SH-SY5Y (cell line): Measurements from ENCODE around the gene CDC42EP4.

Source experiments
- GATA2 ChIP-seq: IDR thresholded peaks from 2 replicates; pipeline ENCODE4 v1.6.1; 2011; ENCODE audit warnings: mild to moderate bottlenecking, low read depth, low read length
- GATA3 ChIP-seq: IDR thresholded peaks from 2 replicates; pipeline ENCODE4 v1.6.1; 2011; ENCODE audit warnings: low read depth, mild to moderate bottlenecking, low read length, moderate library complexity

Gene CDC42EP4

GRCh38 chr17:73304438-73304837 lies 7.4 kb downstream of the CDC42EP4 start:
- TF ChIP-seq GATA3 = no peak
- no peak for TF ChIP-seq GATA2

GRCh38 chr17:73302189-73302588 lies 9.6 kb downstream of the CDC42EP4 start:
- no peak for TF ChIP-seq GATA2
- TF ChIP-seq GATA3 = no peak

DNA sequence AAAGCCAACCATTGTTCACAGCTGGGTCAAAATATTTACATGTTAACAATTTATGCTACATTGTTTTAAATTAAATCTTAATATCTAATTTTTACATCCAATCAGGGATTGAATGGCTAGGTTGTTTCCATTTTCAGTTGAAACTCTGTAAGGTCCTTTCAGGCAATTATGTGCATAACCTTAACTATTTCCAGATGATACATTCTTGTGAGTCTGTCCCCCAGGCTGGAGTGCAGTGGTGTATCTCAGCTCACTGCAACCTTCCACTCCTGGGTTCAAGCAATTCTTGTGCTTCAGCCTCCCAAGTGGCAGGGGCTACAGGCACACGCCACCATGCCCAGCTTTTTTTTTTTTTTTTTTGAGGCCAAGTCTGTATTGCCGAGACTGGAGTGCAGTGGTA lies 10.4 kb downstream of the CDC42EP4 start:
- TF ChIP-seq GATA3 = no peak
- no peak for TF ChIP-seq GATA2

- no peak for TF ChIP-seq GATA3
- TF ChIP-seq GATA2 = no peak
Measured at GRCh38 chr17:73300392-73300791, 11.4 kb downstream of the CDC42EP4 start.

GRCh38 chr17:73297934-73298861 lies 13.6 kb downstream of the CDC42EP4 start:
- TF ChIP-seq GATA3 (peak; percentile 94), GATA2 (peak; percentile 99)

DNA sequence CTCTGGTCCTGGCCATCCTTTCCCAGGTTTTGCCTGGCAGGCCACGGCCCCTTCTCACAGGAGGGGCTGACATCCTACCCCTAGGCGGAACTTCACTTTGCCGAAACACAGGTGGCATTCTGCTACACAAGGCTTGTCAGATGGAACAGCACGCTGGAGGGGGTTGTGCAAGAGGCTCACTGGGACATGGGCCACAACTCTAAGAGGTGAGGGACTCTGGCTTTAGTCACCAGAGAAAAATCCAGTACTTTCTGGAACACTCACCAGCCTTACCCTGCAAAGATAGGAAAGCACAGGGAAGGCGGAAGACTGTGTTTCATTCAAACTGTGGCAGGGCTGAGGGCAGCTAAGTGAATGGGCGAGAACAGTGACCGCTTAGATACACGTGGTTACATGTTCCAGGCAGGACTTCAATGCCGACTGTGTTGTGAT lies 18.3 kb downstream of the CDC42EP4 start:
- TF ChIP-seq GATA2 = no peak

- TF ChIP-seq GATA2 (no peak), GATA3 (no peak)
Measured at GRCh38 chr17:73293031-73293430, 18.8 kb downstream of the CDC42EP4 start.

DNA sequence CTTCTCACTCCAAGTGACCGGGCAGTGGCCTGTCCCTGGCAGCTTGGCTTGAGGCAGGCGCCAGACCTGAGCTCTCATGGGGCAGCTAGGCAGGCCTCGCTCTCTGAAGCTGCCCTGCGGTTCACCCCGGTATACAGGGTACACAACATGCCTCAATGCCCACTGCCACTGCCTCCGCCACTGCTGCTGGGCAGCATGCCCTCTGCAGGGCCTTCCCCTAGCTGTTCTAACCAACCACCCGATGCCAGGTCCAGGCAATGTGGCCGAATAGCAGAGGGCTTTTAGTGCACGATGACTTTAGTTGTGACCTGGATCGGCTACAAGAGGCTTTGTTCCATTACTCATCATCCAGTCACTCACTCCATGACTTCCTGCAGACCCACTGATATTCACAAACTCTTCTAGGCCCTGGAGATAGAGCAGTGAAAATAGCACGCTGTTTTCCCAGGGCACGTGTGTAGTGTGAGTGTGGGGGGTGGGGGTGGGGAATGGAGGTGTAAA lies 19.7 kb downstream of the CDC42EP4 start:
- TF ChIP-seq GATA2 (no peak), GATA3 (no peak)

DNA sequence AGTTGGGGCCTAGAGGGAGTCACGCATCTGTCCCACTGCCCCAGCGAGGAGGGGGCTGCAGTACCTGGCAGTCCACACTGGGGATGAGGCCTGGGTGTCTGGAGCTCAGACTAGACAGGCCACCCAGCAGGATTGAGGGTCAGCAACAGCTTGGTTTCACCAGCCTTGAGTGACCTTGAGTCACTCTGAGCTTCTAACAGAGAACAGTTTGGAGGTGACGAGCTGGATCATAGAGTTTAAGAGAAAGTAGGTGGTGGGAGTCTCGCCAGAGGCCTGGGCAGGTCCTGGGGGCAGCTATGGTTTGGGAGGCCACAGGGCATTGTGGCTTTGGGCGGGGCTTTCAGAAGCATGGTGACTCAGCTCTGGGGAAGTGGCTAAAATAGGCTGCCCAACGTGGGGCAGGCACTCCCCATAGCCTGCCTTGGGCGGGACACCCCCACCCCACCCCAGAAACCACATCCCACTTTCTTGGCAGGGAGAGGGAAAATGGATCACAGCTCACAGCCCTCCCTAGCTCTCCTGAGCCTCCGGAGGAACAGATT lies 20.5 kb downstream of the CDC42EP4 start:
- TF ChIP-seq GATA2 = no peak
- TF ChIP-seq GATA3 = no peak

GRCh38 chr17:73290399-73291259 lies 21.2 kb downstream of the CDC42EP4 start:
- TF ChIP-seq GATA2 (no peak), GATA3 (no peak)

GRCh38 chr17:73289549-73290254 lies 22.1 kb downstream of the CDC42EP4 start:
- TF ChIP-seq GATA3 = no peak
- no peak for TF ChIP-seq GATA2

DNA sequence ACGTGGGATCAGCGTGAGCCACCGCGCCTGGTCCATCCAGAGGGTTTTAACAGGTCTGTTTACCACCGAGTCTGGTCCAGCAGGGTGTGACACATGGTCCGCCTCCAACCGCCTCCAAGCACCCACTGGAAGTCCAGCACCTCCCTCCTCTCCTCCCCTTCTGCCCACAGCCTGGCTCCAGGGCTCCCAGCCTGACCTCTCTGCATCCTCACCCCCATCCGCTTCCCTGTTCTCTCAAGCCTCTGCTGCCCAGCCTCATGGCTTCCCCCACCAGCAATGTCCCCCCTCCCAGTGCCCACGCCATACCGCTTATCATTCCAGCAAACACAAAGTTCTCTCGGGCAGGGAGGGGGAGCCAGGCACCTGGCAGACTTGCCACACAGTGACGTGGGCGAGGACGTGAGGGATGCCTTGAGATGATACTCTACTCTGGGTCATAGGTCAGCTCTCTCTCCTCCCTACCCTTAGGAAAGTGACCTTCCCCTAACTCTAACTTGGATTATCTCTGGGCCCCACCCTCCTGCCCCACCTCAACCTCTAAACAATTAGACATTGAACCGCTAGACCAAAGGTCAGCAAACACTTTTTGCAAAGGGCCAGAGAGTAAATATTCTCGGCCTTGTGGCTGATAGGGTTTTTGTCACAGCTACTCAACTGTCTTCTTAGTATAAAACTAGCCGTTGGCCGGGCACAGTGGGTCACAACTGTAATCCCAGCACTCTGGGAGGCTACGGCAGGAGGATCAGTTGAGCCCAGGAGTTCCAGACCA lies 23.1 kb downstream of the CDC42EP4 start:
- TF ChIP-seq GATA3 (no peak), GATA2 (no peak)

- TF ChIP-seq GATA2 (no peak), GATA3 (no peak)
Measured at GRCh38 chr17:73286863-73287296, 24.9 kb downstream of the CDC42EP4 start.
